ENCODE measurements around the gene HDC.

HDC gene

DNA sequence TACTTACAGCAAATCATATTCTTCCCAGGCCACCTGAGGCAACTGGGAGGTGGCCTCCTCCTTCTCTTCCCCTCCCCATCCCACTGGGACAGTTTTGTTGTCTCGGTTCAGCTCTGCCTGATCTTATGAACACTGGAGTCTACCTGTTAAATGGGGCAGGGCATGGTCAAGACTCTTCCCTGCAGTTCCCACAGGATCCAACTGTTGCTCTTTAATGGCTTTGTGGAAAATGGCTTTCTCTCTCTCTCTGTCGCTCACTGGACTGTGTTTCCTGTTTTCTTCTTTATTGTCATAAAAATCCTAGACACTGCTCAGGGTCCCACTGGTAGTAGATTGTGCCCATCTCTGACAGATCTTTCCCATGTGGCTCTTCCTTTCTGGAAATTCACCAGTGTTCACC lies 43.3 kb downstream of the HDC start:
- DNase-seq: no peak

DNA sequence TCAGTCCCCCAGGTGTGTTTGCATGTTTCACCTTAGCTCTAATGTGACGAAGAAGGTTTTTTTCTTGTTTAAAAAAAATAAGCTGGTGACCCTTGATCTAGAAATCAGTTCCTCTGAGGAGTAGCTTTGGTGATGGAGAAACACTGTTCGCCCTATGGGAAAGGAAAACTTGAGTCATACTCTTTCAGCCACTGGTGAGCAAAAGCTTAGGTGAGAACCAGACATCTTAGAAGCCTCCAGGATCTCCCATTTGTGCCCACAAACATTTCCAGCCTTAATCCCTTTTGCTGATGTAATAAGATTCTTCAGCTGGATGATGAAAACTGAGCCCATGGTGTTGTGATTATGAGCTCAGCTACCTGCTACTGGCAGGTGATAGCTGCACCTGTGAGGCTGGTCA lies 45.7 kb downstream of the HDC start:
- DNase-seq: no peak

DNA sequence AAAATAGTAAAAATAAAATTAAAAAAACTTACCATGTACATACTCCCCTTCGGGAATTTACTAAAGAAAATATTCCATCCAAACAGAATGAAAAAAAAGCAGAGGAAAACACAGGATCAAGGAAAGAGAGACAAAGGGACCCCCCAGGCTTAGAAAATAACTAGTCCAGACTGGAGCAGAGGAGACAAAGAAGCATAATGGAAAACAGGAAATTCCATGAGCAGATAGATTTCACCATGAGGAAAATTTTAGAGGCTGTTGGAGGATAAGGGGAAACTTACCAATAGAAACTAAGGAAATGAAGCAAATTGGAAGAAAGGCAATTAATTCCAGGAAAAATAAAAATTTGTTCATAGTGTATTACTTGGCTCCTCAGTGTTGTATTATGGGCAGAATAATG lies 46.8 kb downstream of the HDC start:
- DNase-seq: no peak

GRCh38 chr15:50218291-50218690 lies 47.2 kb downstream of the HDC start:
- no peak for DNase-seq

DNA sequence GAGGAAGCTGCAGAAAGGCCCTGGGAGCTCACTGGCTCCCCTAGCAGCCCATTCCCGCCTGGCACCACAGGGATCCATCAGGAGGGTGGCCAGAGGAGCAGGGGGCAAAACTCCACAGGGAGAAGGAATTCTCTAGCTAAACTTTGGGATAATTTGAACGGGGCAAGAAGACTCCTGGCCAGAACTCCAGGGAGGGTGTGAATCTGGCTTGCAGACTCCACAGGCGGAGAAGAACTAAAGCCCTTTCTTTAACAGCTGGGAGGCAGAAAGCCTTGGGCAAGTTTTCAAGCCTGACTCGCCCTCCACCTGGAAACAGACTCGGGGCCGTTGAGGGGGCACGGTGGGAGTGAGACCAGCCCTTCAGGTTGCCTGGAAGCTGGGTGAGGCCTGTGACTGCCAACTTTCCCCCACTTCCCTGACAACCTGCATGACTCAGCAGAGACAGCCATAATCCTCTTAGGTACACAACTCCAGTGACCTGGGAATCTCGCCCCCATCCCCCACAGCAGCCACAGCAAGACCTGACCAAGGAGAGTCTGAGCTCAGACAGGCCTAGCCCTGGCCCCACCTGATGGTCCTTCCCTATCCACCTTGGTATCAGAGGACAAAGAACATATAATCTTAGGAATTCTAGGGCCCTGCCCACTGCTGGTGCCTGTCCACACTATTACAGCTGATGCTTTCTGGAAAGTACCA lies 54.9 kb downstream of the HDC start:
- DNase-seq: no peak

DNA sequence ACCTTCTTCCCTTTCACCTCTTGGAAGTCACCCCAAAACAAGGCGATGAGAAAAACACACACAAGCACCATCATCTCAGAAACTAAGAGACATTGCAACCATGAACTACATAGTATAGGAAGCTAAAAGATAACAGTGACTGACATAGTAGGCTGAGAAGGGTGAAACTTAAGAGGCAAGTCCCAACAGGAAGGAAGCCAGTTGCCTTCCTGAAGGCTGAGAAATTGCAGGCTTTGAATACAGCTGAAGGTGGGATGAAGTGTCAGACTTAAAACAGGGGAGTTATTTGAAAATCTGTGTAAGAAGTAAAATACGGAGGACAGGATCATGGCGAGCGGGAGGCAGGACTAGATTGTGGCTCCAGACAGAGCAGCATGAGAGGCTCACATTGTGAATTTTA lies 55.7 kb downstream of the HDC start:
- DNase-seq: no peak

DNA sequence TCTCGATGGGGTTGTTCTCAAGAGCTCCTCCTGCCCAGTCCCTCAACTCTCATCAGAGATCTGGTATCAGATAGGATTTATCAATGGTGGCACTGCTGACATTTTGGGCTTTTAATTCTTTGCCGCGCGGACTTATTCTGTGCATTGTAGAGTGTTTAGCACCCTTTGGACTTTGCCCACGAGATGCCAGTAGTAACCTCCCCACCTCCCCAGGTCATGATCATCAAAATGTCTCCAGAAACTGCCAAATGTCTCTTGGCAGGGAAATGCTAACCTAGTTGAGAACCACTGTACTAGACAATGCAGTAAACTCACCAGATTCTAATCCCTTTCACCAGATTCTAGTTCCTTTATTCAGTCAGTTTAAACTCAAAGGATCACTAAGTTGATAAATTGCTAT lies 59.5 kb downstream of the HDC start:
- no peak for DNase-seq

GRCh38 chr15:50202003-50202402 lies 63.5 kb downstream of the HDC start:
- DNase-seq: no peak

DNA sequence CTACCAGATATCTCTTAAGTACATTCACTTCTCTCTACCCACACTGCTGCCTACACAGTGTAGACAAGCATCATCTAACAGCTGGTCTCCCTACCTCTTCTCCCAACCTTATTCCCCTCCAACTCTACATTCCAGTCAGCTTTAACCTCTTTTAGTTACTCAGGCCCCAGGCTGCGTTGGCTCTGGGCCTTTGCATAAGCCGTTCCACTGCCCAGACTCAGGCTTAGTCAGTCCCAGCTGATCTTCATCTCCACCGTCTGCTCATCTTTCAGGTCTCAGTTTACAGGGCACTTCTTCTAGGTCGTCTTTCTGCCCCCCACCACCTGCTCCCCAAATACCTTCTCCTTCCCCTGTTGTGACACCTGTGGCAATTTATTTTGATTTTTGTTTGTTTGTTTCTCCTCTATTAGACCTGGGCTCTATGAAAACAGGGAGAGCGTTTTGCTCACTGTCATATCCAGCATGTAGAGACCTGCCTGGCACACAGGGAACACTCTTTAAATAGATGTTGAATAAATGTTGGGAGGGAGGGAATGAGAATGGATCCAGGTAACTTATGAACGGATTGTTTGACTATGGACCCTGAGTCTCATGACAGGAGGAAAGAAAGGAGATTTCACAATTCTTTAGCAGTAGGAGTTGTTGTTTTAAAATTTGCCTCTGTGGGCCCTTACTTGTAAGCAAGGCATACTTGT lies 72.5 kb downstream of the HDC start:
- DNase-seq: no peak

DNA sequence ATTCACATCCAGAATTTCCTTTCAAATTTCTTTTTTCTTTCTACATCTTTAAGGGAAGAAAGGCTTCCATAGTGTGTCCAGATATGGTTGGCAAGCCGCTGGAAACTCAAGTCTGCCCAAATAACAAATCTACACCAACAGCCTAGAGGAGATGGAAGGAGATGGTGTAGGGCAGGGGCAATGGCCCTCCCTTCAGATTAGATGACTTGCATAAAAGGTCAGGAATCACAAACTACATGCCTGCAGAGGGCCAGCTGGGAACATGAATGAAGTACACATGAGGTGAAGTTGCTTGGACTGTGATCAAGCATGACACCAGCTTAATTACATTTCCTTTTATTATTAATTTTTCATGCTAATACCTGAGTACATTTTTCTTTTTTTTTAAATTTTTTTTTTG lies 73.4 kb downstream of the HDC start:
- no peak for DNase-seq

Data from right forelimb (tissue), 1 donor.